GM18520 (cell line): Measurements from ENCODE around the gene CPLX1.

Experiments used
- ATAC-seq: cut with Tn5 transposase; IDR thresholded peaks from one replicate; pipeline ENCODE4 v1.9.1; 2021; ENCODE audit not compliant: unreplicated experiment

Gene CPLX1

DNA sequence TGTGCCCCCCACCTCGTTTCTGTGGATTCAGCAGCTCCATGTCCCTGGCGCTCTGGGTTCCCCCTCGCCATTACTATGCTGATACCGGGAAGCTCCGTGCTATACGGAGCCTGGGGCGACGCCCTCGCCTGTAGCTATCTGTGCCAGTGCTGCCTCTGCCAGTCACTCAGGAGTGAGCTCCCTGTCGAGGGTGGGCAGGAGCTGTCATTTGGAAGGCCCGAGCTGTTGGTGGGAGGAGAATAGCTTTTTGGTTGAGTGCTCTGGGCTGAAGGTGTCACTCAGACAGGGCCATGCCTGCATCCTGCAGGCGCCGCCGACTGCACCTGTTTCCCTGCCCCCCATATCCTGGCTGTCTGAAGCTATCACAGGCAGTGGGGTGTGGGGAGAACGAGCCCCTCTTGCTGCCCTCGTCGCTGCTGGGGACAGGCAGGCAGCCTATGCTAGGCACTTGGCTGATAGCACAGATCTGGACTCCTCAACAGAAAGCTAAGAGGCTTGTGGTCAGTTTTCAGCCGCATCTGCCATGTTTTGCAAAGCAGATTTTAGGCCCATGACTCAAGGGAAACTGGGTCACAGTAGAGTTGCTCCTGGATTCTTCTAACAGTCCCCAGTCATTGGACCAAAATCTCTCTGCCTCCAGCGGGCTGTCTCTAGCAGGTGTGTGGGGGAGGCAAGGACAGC is 31.8 kb downstream of the CPLX1 start:
- ATAC-seq, result no peak

- no peak for ATAC-seq
These were observed 32.7 kb downstream of the CPLX1 start for GRCh38 chr4:793093-793861.

GRCh38 chr4:792626-793092 is 33.3 kb downstream of the CPLX1 start:
- no peak for ATAC-seq

GRCh38 chr4:791898-792625 is 33.9 kb downstream of the CPLX1 start:
- ATAC-seq, result no peak

DNA sequence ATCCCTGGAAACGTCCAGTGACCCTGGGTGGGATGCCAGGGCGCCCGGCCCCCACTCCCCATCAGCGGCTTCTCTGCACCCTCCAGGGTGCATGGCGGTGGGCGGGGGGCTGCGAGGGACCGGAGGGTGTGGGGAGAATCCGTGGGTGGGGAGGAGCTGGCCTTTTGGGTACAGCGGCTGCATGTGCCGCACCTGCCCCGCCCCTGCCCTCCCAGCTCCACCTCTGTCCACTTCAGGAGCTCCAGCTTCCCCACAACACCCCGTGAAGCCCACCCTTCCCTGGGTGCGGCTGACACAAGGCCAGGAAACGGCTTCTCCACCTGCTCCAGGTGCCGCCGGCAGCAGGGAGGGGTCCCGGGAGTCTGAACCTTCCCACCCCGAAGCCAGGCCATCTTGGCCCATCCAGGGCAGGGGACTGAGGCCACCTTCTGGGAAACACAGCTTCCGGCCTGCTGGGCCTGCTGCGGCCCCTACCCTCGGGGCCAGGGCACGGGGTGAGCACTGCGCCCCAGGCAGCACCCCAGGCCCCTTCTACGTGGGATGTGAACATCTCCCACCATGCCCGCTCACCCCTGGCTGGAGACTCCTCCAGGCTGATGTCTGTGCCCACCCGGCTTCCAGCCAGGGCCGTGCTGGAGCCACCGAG is 34.6 kb downstream of the CPLX1 start:
- ATAC-seq, result no peak

DNA sequence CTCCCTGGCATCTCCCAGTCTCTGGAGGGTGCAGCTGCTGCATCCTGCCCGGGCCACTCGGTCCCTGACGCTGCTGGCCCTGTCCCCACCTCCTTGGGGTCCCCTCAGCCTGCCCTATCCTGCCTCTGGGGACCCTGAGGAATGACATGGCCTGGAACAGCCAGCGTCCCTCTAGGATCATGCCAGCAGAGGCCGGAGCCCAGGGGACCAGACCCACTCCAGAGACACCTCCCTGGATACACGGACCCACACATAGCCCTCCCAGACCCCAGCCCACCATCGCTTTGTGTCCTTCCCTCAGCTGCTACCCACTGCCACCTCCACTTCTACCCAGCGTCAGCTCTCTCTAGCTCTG is 35.5 kb downstream of the CPLX1 start:
- ATAC-seq, result no peak

DNA sequence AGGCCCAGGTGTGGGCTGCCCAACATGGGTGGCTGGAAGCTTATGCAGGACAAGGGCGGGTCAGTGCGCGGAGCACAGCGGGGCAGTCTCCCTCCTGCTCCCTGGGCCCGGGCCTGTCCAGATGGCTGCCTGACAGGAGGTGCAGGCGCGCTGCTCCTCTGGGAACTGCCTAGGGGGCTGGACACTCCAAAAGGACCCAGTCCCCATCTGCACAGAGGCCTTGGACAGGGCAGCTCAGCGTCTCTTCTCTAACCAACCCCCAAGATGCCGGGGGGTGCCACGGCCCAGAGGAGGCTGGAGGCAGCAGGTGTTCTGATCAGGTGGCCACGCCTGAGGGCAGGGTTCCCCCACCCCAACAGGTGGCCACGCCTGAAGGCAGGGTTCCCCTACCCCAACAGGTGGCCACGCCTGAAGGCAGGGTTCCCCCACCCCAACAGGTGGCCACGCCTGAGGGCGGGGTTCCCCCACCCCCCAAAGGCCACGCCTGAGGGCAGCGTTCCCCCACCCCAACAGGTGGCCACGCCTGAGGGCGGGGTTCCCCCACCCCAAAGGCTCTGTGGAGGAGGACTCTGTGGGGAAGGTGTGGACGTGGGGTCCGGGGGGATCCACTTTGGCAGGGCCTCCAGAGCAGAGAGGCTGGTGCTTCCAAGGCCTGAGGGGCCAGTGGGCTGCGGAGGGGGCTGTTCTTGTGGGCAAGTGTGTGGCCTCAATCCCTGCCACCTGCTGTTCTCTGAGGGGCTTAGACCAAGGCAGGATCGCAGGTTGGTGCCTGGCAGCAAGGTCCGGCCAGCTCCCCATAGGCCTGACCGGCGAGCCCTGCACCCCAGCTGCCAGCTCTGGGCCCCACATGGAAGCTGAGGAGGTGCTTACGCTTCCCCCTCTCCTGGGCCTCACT is 36.1 kb downstream of the CPLX1 start:
- ATAC-seq, result no peak

DNA sequence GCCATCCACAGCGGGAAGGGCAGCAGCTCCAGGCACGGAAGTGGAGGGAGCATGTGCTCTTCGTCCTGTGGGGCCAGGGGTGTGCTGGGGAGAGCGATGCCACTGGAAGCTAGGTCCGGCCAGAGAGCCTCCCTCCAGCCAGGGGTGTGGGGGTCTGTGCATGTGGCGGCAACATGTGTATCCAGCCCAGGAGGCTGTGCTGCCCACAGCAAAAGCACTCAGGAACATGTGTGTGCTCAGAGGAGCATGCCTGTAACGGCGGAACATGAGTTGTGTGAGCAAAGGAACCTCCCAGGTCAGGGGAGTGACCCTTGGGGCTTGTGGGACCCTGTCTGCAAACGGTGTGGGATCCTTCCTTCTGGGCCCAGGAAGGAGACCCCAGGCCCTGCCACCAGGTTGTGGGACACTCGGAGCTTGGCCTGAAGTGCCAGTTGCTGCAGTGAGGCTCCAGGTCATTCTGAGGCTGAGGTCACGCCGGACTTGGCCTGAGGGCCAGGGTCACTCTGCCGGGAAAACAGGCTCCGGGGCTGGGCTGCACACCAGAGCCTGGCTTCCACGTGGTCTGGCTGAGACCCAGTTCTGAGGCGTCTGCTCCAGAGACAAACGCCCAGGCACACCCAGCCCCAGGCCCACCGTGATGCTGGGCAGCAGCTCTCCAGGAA is 37.2 kb downstream of the CPLX1 start:
- no peak for ATAC-seq

DNA sequence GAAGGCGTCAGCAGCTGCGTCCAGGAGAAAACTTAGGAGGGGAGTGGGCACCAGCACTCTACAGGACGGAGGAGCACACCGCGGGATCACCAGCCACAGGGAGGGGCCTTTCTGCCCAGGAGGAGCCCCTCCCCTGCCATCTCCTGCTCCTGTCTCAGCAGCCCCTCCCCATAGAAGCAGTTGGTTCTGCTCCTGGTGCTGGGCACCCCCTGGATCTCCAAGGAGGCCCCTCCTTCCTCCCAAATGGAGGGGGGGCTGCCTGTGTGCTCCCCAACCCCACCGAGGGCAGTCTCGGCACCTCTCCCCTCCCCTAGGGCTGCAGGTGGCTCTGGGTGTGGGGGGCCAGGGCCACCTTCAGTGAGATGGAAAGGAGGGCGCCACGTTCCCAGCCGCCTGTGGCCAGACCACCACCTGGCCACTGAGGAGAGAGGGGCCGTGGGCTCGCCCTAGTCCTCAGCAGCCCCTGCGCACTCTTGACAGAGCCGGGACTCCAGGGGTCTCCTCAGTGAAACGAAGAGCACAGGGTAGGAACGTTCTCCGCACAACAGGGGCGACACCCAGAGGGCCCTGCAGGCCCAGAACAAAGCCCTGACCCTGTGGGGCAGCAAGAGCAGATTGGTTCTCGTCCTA is 37.8 kb downstream of the CPLX1 start:
- no peak for ATAC-seq

GRCh38 chr4:787561-787981 is 38.4 kb downstream of the CPLX1 start:
- ATAC-seq, result no peak

GRCh38 chr4:786861-787300 is 39.0 kb downstream of the CPLX1 start:
- ATAC-seq, result no peak

DNA sequence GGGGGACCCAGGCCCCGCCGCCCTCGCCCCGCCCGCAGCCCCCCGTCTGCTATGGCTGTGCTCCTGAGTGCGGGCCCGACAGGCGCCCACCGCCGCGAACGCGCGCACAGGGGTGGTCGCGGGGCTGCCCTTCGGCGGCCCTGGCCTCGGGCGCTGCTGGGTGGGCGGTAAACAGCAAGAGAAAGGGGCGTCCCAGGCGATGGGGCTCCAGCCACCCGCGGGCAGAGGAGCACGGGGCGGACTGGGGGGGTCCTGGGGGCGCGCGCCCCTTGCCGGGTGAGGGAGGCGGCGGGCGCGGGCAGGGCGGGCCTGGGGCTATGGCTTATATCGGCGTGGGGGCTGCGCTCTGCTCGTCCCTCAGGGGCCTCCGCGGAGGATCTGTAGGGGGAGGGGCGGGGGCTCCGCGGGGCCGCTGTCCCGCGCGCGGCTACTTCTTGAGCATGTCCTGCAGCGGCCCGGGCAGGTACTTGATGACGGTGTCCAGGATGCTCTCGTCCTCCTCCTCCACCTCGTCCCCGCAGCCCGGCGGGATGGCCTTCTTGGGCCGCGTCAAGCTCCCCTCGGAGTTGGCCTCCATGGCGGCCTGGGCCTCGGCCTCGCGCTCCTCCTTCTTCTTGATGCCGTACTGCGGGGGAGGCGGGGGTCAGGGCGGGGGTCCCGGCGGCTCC is 39.7 kb downstream of the CPLX1 start:
- no peak for ATAC-seq

DNA sequence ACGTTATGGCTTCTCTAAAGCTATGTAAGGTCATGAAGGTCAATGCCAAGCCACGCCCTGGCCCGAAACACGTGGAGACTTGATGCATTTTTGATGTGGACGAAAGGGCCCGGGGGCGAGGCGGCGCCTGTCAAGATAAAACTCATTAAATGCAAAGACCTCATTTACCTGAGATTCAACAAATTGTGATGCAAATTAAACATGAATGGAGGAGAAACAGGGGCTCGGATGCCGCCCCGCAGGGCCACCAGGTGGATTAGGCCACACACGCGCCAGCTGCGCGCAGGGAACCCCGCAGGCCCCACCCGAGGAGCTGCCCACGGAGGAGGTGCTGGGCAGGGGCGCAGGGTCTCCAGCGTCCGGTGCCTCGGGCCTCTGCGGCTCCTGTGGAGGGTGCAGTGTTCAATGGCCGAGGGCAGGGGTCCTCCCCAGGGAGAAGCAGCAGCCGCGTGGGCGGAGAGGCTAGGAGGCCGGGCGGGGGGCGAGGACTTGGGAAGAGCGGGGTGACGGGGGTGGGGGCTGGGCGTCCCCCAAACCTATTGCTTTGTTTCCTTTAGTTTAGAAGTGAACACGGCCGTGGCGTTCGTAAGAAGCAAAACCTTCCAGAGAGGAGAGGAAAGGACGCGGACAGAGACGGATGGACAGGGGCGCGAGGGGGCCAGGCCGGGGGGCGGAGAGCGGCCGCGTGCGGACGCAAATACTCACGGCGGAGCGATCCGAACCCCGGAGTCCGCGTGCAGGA is 40.4 kb downstream of the CPLX1 start:
- no peak for ATAC-seq

- no peak for ATAC-seq
These were observed 41.3 kb downstream of the CPLX1 start for GRCh38 chr4:784401-785331.

GRCh38 chr4:781493-782216 is 44.3 kb downstream of the CPLX1 start:
- peak; percentile 97 for ATAC-seq

DNA sequence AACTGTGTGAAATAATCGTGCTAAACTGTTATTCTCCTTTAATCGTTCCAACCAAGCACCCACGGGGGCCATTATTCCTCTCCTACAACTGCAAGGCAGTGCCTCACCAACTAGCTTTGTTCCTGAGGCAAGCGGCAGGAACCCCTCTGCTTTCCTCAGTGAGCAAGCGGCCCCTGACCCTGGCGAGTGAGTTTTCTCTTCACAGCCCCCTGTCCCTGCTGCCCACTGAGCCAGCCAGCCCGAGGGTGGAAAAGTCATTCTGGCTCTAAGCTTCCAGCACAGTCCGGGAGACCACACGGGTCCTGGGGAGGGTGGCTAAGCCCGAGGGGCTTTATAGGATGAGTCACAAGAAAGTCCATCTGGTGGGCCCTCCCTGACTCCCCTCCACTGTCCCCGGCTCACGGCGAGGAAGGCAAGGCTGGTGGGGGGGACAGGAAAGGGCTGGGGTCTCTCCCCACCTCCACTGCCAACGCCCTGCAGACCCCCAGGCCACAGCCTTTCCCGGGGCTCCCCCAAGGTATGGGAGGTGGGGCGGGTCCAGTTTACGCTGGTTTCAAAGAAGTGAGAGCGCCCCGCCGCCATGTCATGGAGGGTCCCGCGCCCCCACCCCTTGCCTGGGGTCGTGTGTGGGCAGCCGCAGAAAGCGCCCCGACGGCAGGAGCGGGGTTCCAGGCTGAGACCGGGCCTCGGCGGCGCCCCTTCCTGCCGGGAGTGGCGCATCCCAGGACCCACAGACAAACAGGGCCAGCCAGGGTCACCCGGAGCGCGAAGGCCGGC is 45.0 kb downstream of the CPLX1 start:
- ATAC-seq, result no peak
